Kidney (tissue), 14 donors: ENCODE measurements around the gene SREK1. TPM values are rescaled to one million over a fixed set of nuclear protein-coding genes. Genes with fewer than 3 reads are reported as not detected.
A peak's percentile ranks its signal among the peaks of the same experiment; 100 is the strongest.

Experiments
- DNase-seq, 5 donors: peaks; one replicate each; pipeline ENCODE4 v3.0.0-alpha.2; 2013 to 2020
- FAIRE-seq: peaks from 2 replicates; lab custom pipeline; 2012; peaks lifted over from hg19 to GRCh38; lab: Jason Lieb, UNC
- H3K27ac ChIP-seq, 2 donors: one replicate each; pipeline ENCODE4 v1.7.0; 2013; ENCODE audit warnings: low read depth in 2 of 2, low read length in 2 of 2, inconsistent platforms in 1 of 2
- H3K27me3 ChIP-seq: one replicate; pipeline ENCODE4 v1.7.1; 2013; ENCODE audit warnings: low read length, inconsistent platforms; ENCODE audit not compliant: control insufficient read depth, insufficient read depth
- H3K36me3 ChIP-seq, 3 donors: one replicate each; pipeline versions ENCODE4 v1.7.0 to v1.7.1; 2013; ENCODE audit warnings: low read length in 3 of 3, control low read depth in 1 of 3, inconsistent platforms in 1 of 3; ENCODE audit not compliant: insufficient read depth in 3 of 3, control insufficient read depth in 2 of 3
- H3K4me1 ChIP-seq, 3 donors: one replicate each; pipeline versions ENCODE4 v1.7.0 to v1.7.1; 2013; ENCODE audit warnings: low read length in 3 of 3, inconsistent platforms in 1 of 3, low read depth in 1 of 3; ENCODE audit not compliant: control insufficient read depth in 2 of 3, insufficient read depth in 2 of 3
- H3K4me3 ChIP-seq, 3 donors: one replicate each; pipeline versions ENCODE4 v1.7.0 to v1.8.1; 2013; ENCODE audit warnings: low read length in 3 of 3, control low read depth in 1 of 3, inconsistent platforms in 1 of 3
- H3K9ac ChIP-seq, 3 donors: one replicate each; pipeline versions ENCODE4 v1.7.0 to v1.7.1; 2013; ENCODE audit warnings: low read length in 3 of 3, control low read depth in 1 of 3, inconsistent platforms in 1 of 3
- H3K9me3 ChIP-seq, 3 donors: one replicate each; pipeline versions ENCODE4 v1.7.0 to v1.7.1; 2013; ENCODE audit warnings: low read length in 3 of 3, control low read depth in 1 of 3, inconsistent platforms in 1 of 3; ENCODE audit not compliant: control insufficient read depth in 2 of 3, insufficient read depth in 1 of 3
- intact Hi-C: fragments of 100-400 bp; cut with DNase I; formaldehyde crosslinking; loops from one replicate; pipeline ENCODE4 v1.11.1; 2022
- polyA plus RNA-seq: library from polyadenylated mRNA; stranded (reverse); fragments of 350-450 nt; fragmentation: Illumina TruSeq; extraction: RNeasy Lipid Tissue Mini Kit (QIAGEN cat#74804); gene quantifications from one replicate; pipeline ENCODE4 v1.2.3, GENCODE V29; 2014; ENCODE audit warnings: low read depth, low replicate concordance; ENCODE audit not compliant: insufficient read depth
- total RNA-seq: library from RNA; stranded (reverse); fragmentation: NEBNext Ultra II Directional; extraction: Animal tissue kit (Norgen Biotek cat#: 25700); gene quantifications from one replicate; pipeline ENCODE4 v1.2.1, GENCODE V29; 2021
- TF ChIP-seq, protein P1 (sequence below): IDR thresholded peaks from 3 replicates; pipeline ENCODE4 v1.5.1; 2012; ENCODE audit warnings: mild to moderate bottlenecking, moderate library complexity, borderline replicate concordance; ENCODE audit not compliant: insufficient read depth; ENCODE audit errors: extremely low read depth
- donor health status: control.
- donor health status: control.
- donor health status: control.
- donor health status: control.
- donor health status: control.
- donor health status: DM: yes; HTN: yes; CAD: no.
- donor health status: Normal renal cell carcinoma (clear cell type).

The SREK1 gene
- total and polyA plus RNA-seq, 2 donors from 2014 or later, result 22.2 to 70.0 TPM

DNA sequence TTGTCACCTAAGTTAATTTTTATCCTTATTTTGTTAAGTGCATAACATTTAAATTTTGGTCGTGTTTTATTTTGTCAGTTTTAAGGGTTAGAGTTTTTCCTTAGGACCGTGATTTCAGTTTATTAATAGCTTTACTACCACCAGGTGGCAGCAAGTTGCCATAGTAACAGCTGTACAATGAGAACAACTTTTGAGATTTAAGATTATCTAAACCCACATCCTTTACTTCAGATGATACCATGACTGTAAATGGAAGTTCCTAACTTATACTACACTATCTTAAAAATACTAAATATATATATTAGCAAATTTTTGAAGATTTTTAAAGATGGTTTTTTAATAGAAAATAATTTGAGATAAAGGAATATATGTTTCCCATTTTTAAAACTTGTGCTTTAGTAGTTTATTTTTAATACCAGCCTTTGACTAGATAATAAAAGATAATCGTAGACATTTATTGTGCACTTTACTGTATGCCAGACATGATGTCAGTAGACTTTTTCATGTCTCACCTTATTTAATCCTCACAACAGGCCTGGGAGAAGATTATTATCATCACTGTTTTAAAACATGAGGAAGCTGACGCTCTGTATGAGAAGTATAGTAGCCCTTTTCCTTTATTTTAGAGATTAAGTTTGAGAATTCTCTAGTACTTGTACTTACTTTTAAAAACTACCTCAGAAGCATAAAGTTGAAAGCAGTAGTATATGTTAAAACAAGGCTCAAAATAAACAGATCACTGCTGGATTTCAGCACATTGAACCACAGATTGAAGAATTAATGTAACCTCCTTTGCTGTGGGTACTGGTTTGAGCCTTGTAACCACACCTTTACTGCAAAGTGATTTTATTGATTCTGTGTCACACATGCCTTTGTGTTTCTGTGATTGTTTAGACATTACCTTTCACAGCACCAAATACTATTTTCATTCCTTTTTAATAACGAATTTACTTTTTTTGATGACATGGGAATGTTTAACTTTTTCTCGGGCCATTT lies 27.5 kb downstream of the SREK1 start:
- intact Hi-C loops, result no loop called here
- Histone ChIP-seq H3K9me3 (no peaks in the 10 kb centered on the region), H3K27me3 (no peaks in the 10 kb centered on the region), H3K36me3 (peaks cover 5 to 43% (median 5%) of the 10 kb centered on the region in 3 donors), H3K9ac (no peak overlapping the region), H3K4me3 (no peak overlapping the region), H3K27ac (no peak overlapping the region), H3K4me1 (no peaks in the 10 kb centered on the region)
- peak in 2 of 5 donors; percentile 58 to 73 for DNase-seq
- peak; percentile 92 for FAIRE-seq
- TF ChIP-seq, protein P1, sequence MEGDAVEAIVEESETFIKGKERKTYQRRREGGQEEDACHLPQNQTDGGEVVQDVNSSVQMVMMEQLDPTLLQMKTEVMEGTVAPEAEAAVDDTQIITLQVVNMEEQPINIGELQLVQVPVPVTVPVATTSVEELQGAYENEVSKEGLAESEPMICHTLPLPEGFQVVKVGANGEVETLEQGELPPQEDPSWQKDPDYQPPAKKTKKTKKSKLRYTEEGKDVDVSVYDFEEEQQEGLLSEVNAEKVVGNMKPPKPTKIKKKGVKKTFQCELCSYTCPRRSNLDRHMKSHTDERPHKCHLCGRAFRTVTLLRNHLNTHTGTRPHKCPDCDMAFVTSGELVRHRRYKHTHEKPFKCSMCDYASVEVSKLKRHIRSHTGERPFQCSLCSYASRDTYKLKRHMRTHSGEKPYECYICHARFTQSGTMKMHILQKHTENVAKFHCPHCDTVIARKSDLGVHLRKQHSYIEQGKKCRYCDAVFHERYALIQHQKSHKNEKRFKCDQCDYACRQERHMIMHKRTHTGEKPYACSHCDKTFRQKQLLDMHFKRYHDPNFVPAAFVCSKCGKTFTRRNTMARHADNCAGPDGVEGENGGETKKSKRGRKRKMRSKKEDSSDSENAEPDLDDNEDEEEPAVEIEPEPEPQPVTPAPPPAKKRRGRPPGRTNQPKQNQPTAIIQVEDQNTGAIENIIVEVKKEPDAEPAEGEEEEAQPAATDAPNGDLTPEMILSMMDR, result peak; percentile 45

DNA sequence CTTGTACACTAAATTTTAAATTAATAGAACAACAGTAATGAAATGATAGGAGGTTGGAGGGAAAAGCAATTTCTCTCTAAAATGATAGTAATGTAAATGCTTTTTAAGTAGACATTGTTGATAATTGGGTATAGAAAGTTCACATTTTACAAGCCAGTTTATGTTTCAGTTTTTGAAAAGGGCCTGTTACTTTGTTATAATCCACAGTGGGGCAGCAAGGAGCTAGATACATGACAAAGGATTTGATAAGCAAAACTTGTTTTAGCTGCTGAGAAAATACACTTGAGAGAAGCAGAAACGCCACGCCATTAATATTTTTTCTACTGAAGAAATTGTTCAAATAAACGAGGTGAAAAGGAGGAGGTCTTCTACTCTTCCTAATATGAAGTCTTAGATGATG lies 30.2 kb downstream of the SREK1 start:
- intact Hi-C loops, result no loop called here
- Histone ChIP-seq H3K9ac (no peak overlapping the region), H3K27me3 (no peaks in the 10 kb centered on the region), H3K4me3 (no peak overlapping the region), H3K4me1 (no peaks in the 10 kb centered on the region), H3K9me3 (no peaks in the 10 kb centered on the region), H3K27ac (no peak overlapping the region), H3K36me3 (peaks cover 5 to 55% (median 17%) of the 10 kb centered on the region in 3 donors)
- FAIRE-seq, result no peak
- peak in 2 of 5 donors; percentile 32 to 49 for DNase-seq
- TF ChIP-seq, protein P1, result no peak

DNA sequence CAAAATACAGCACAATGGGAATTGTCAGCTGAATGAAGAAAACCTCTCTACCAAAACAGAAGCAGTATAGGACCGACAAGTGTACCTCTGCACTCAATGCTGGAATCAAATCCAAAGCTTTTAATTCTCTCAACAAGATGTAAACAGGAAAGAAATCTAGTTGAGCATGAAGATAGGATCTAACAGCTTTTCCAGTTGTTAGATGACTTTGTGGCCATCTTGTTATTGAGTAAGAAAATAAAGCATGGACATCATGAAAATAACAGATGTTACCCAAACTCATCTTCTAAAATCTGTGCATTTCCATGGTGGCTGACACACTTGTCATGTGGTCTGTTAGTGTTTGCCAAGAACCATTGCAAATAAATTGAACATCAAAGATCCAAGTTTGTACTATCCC lies 34.7 kb downstream of the SREK1 start:
- no peak overlapping the region for H3K9ac ChIP-seq
- H3K4me3 ChIP-seq, result no peak overlapping the region
- no peaks in the 10 kb centered on the region for H3K4me1 ChIP-seq
- TF ChIP-seq, protein P1, result no peak
- H3K9me3 ChIP-seq, result no peaks in the 10 kb centered on the region
- FAIRE-seq, result no peak
- no peak overlapping the region for H3K27ac ChIP-seq
- no peak for DNase-seq
- intact Hi-C loops, result no loop called here
- no peaks in the 10 kb centered on the region for H3K27me3 ChIP-seq
- H3K36me3 ChIP-seq, result peaks cover 5 to 40% (median 15%) of the 10 kb centered on the region in 3 donors
